NCI-H82 (cell line): ENCODE results near the gene CLN3.
"Not testable (repeated sequence)": the region's sequence is repeated elsewhere in the genome, so short reads cannot be mapped to it uniquely, and the experiment has no call there.

Source experiments
- DNase-seq: peaks from one replicate; lab custom pipeline; 2025; lab: John Stamatoyannopoulos, UW

CLN3 gene

DNA sequence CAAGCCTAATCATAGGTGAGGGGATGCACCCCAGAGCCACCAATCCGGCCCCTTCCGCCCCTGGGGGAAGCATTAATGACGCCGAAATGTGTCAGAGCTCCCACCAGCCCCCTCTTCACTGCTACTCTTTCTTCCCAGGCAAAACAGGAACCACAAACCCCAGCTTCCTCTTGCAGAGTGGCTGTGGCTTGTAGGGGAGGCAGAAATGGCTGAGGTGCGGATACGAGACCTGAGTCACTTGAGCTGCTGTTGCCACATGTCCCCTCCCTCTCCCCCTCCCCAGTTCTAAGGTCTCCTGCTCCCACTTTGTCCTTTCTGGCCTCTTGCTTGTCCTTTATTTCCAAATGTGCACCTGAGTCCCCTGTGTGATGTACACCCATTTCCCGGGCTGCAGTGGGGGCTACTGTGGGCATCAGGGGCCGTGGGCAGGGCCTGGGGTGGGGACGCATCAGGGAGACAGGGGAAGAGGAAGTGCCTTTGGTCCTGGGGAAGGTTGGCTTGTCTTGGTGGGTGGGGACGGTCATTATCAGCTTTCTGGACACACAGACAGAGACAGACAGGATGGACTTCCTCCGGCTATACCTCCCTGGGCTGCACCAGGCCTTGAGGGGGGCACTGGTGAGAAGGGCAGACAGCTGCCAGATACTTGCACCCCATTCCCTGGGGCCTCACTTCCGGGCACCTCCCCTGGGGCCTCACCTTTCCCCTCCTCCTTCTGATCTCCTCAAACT, 2.4 kb upstream of the CLN3 start, which contains the start of gene APOBR:
Gene APOBR (plus strand): TSS at position 523 of the 731 bp plus-strand sequence. CDS start 39 bp downstream, at position 562.
- no peak for DNase-seq

DNA sequence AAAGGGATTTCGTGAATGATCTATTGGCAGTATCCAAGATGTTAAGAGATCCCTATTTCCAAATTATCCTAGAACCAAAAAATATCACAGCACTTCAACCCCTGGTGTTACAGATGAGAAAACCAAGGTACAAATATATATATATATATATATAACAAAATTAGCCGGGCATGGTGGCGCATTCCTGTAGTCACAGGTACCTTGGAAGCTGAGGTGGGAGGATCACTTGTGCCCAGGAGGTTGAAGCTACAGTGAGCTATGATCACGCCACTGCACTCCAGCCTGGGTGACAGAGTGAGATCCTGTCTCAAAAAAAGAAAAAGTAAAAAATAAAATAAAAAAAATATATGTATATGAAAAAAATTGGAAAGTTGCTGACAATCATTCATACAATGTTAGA, 637 bp upstream of the CLN3 start:
- no peak for DNase-seq

DNA sequence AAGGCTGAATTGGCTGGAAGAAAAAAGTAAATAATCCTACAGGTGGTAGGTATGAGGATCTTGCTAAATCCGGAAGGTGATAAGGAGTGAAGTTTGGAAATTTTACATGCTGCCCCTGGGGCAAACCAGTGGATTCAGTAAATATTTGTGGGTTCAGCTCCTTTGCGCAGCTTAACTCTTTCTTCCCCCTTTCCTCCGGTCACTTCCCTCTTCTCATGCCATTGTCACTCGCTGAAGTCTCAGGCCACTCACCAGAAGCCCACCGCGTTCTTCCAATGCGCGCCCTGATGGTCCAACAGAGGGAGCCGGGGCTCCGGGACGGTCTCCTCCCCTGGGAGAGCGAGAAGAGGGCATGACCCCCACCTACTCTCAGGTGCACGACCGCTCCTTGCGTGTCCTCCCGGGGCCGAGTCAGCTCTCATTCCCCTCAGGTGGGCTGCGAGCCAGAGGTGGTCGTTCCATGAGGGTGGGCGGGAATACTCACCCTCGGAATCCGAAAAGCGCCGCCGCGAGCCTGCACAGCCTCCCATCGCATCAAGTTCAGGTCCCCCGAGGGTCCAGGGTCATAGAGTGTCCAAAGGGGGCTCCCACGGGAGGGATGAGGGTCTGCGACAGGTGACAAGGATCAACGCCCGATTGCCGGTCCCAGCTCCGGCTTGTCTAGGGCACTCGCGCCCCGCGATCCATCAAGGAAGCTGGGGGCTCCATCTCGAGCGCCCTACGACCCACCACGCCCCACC, 474 bp downstream of the CLN3 start:
- DNase-seq = peak; percentile 36

DNA sequence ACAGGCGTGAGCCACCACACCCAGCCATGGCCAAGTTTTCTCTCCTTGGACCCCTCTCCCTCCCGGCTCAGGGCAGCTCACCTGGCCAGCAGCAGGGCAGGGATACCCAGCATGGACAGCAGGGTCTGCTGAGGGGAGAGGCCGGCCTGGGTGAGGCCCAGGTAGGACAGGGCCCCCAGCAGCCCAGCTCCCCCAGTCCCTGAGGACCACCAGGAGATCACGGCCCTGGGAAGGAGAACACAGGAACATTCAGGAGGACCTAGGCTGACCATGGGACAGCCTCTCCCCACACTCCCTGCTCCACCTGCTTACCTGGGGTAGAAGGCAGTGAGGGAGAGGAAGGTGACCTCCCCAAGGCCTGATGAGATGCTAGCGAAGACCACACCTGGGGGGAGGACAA, 5.6 kb downstream of the CLN3 start:
- no peak for DNase-seq

DNA sequence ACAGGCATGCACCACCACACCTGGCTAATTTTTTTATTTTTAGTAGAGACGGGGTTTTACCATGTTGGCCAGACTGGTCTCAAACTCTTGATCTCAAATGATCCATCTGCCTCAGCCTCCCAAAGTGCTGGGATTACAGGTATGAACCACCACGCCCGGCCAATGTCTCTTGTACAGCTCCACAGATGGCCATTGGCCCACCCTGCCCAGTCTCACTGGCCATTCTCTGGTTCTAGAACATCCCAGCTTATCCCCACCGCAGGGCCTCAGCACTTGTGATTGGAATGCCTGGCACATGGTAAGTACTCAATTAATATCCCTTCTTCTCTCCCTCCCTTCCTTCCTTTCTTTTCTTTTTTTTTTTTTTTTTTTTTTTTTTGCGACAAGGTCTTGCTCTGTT, 8.5 kb downstream of the CLN3 start:
- not testable (repeated sequence) for DNase-seq

DNA sequence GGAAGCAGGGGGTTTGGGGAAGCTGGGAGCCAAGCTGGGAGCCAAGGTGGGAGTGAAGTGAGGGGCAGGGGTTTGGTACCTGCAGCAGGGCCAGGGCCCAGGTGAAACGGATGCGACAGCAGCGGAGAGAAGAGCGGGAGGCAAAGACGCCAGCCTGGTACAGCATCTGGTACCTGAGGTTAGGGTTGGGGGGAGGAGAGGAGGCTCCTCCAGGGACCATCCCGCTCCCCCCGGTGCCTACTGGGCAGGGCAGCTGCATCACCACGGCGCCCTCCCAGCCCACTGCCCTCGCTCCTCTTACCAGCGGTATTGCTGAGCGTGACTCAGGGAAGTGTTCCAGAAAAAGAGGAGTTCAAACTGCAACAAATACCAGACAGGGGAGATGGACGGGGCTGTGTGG, 9.8 kb downstream of the CLN3 start:
- DNase-seq = no peak

DNA sequence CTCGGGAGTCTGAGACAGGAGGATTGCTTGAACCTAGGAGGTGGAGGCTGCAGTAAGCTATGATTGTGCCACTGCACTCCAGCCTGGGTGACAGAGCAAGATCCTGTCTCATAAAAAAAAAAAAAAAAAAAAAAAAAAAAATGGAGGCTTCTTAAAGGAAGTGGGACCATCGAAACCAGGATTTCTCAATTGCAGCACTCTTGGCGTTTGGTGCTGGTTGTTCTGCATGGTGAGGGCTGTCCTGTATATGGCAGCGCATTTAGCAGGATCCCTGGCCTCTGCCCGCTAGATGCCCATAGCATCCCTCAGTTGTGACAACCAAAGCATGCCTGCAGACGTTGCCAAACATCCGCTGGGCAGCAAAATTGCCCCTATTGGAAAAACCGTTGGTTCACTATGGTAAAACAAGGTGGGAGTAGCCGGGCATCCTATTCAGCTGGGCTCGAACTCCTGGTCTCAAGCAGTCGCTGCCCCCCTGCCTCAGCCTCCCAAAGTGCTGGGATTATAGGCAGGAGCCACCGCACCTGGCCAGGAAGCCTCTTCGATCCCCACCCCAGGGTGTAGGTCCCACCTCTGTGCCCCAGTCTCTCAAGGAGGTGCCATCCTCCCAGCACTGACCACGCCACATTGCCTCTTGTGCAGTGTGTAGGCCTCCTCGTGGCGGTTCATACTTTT, 13.2 kb downstream of the CLN3 start:
- no peak for DNase-seq

DNA sequence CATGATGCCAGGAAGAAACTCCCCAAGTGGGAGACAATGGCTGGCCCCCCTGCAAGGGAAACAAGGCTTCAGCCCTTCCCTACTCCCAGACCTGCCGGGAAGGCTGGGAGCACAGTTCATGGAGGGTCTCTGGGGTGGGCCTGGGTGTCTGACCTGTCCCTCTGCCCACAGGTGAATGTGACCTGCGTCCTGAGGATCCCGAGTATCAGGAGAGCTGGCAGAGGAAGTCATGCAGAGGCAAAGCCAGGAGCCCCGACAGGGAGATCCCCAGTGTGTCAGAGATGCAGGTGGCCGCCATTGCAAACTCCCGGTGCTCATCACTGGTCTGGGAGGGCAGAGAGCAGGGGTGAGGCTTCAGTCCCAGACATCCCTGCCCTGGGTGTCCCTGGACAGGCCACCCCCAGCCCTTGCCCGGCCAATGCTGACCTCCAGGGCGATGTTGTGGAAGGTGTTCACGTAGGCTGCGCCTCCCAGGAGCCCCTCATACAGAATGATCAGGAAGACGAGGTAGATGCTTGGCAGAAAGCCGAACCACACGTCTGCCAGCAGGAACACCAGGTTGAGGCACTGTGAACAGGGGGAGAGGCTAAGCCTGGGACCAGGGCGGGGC, 14.5 kb downstream of the CLN3 start:
- no peak for DNase-seq

DNA sequence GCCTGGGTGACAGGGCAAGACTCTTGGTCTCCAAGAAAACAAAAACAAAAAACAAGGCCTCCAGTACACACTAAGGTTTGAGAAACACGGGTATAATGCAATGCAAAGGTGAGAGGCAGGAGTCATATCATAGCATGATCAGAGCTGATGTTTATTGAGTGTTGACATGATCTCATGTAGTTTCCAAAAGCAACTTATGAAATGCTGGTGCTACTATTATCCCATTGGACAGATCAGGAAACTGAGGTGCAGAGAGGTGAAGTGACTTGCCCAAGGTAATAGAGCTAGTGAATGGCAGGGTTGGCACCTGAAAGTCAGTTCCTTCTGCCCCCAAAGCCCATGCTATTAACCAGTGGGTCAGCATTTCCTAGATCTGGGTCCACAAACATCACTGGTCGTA, 16.7 kb downstream of the CLN3 start:
- DNase-seq = no peak

DNA sequence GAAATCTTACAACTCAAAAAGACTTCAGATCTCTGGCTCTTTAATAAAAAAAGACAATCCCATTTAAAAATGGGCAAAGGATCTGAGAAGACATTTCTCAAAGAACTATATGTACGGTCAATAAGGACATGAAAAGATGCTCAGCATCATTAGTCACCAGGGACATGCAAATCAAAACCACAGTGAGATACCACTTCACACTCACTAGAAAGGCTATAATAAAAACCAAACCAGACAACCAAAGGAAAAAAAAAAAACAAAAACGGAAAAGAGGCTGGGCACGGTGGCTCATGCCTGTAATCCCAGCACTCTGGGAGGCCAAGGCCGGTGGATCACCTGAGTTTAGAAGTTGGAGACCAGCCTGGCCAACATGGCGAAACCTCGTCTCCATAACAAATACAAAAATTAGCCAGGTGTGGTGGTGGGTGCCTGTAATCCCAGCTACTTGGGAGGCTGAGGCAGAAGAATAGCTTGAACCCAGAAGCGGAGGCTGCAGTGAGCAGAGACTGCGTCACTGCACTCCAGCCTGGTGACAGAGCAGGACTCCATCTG, 18.1 kb downstream of the CLN3 start:
- no peak for DNase-seq

DNA sequence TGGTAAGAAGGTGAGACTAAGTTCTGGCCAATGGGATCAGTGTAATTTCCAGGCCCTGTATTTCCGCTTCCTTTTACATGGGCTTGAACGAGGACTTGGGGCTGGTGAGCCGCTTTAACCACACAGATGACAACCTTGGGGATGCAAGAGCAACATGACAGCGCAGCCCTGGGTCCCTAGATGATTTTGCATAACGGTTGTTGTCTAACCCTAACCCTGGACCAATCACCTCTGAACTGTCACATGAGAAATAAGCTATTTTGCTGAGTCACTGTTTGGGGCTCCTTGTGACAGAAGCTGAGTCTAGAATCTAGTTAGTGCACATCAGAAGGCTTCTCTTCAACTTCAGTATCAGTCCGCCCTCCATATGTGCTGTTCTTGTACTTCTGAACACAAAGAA, 44.8 kb downstream of the CLN3 start:
- not testable (repeated sequence) for DNase-seq

DNA sequence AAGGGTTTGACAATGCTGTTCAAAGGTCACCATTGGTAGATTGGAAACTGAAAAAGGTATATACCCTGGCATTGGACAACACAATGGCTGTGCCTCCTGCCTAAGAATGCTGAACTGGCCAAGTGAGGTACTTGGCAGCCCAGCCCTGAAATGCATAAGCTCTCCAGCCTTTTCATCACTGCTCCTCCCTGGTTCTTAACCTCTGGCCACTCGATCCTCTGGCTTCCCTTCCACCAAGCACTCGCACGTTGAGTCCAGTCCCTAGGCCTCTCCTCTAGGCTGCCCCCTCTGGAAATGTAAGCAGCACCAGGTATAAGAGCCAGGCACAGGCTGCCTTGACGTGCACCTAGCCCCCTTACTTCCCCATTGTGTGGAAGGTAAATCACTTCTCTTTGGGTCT, 45.5 kb downstream of the CLN3 start:
- not testable (repeated sequence) for DNase-seq

DNA sequence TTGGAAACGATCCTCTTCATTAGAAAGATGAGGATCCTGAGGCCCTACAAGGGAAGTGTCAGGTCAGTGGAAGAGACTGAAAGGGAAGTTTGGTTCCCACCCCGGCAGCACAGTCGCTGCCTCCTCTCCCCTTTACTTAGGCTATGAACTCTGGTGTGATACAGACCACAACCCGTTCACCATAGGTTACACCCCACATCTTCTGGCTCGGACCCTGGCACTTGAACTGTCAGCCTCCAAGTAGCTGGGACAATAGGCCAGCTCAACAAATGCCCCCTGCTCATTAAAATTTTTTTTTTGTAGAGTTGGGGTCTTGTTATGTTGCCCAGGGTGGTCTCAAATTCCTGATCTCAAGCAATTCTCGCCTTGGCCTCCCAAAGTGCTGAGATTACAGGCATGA, 47.9 kb downstream of the CLN3 start:
- not testable (repeated sequence) for DNase-seq

DNA sequence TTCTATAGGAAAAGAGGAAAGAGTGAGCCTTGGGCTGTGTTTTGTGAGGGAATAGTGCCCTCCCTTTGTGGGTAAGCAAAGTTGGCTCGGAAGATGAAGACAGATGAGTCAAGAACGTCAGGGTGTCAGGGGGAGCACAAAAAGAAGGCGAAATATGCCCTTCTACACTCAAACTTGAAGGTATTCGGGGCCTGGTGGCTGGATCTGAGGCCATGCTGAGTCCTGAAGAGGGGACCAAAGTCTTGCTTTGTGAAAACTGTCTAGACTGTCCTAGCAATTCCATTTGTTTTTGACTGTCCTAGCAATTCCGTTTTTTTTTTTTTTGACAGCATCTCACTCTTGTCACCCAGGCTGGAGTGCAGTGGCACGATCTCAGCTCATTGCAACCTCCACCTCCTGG, 53.0 kb downstream of the CLN3 start:
- not testable (repeated sequence) for DNase-seq

DNA sequence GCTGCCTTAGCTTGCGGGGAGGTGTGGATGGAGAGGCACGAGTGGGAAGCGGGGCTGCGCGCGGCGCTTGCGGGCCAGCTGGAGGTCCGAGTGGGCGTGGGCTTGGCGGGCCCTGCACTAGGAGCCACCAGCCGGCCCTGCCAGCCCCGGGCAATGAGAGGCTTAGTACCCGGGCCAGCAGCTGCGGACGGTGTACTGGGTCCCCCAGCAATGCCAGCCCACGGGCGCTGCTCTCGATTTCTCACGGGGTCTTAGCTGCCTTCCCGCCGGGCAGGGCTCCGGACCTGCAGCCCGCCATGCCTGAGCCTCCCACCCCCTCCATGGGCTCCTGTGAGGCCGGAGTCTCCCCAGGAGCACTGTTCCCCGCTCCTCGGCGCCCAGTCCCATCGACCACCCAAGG, 56.5 kb downstream of the CLN3 start:
- DNase-seq = not testable (repeated sequence)
